Stomach (tissue), 9 donors: Measurements from ENCODE around the gene PAFAH1B1. TPM values are rescaled to one million over a fixed set of nuclear protein-coding genes. Genes with fewer than 3 reads are reported as not detected.

Source experiments
- DNase-seq, 2 donors: peaks; one replicate each; pipeline versions ENCODE4 v3.0.0 to v3.0.0-alpha.2; 2013 to 2019
- H3K27ac ChIP-seq, 5 donors: fragments of 200-600 bp in 4 of 5; sonication (generic) in 4 of 5; one replicate each; pipeline ENCODE4 v1.5.1; 2013 to 2019; ENCODE audit warnings: mild to moderate bottlenecking in 1 of 5, moderate library complexity in 1 of 5
- H3K27me3 ChIP-seq, 3 donors: fragments of 200-600 bp; sonication (generic); one replicate each; pipeline ENCODE4 v1.5.1; 2017 to 2019; ENCODE audit warnings: mixed run types in 1 of 3
- H3K36me3 ChIP-seq, 4 donors: fragments of 200-600 bp; sonication (generic); 1 replicate in 3 of 4; 2 replicates in 1 of 4; pipeline ENCODE4 v1.5.1; 2016 to 2019
- H3K4me1 ChIP-seq, 4 donors: fragments of 200-600 bp; sonication (generic); one replicate each; pipeline ENCODE4 v1.5.1; 2016 to 2019
- H3K4me3 ChIP-seq, 4 donors: fragments of 200-600 bp; sonication (generic) in 3 of 4; one replicate each; pipeline ENCODE4 v1.5.1; 2016 to 2019; ENCODE audit warnings: mild to moderate bottlenecking in 1 of 4
- H3K9me3 ChIP-seq, 4 donors: fragments of 200-600 bp; sonication (generic); one replicate each; pipeline ENCODE4 v1.5.1; 2016 to 2019
- CTCF ChIP-seq, 7 experiments: fragments of 450-650 bp in 4 of 7; fragments of 200-600 bp in 3 of 7; sonication (generic) in 3 of 7; IDR thresholded peaks; one replicate each; pipeline ENCODE4 v1.5.1; 2016 to 2019; ENCODE audit warnings: antibody characterized with exemption in 7 of 7, control low read depth in 2 of 7, mild to moderate bottlenecking in 1 of 7
- EP300 ChIP-seq: sonication (generic); formaldehyde crosslinking; IDR thresholded peaks from one replicate; pipeline ENCODE4 v1.6.1; 2017; ENCODE audit warnings: antibody characterized with exemption
- POLR2A ChIP-seq, 4 donors: fragments of 450-650 bp; IDR thresholded peaks; one replicate each; pipeline ENCODE4 v1.6.1; 2016; ENCODE audit warnings: antibody characterized with exemption in 4 of 4, control low read depth in 2 of 4, mild to moderate bottlenecking in 1 of 4, moderate library complexity in 1 of 4
- POLR2AphosphoS5 ChIP-seq, 3 donors: sonication (generic); formaldehyde crosslinking; IDR thresholded peaks; one replicate each; pipeline ENCODE4 v1.6.1; 2016; ENCODE audit warnings: antibody characterized with exemption in 3 of 3
- WGBS, 5 donors: extraction: QIAGEN DNeasy Blood & Tissue Kit in 3 of 5; methylation state at CpG; one replicate each; pipeline versions ENCODE4 v1.1.5 to v1.1.7; 2013 to 2018; 5-methylcytosine and 5-hydroxymethylcytosine counted together
- intact Hi-C: fragments of 100-400 bp; cut with DNase I; formaldehyde crosslinking; loops from one replicate; pipeline ENCODE4 v1.15.1; 2023; ENCODE audit warnings: low total_unique reads
- polyA plus RNA-seq, 3 donors: library from polyadenylated mRNA; stranded (reverse); fragments of 200-250 nt; gene quantifications; one replicate each; pipeline ENCODE4 v1.2.3, GENCODE V29; 2013
- total RNA-seq, 5 donors: library from RNA; depleted of rRNA; stranded (reverse); fragments of >200 nt; gene quantifications; one replicate each; pipeline versions ENCODE4 v1.1.0 to v1.2.3, GENCODE V29; 2014 to 2016
- donor health status: healthy with polysubstance abuse.
- donor health status: Bipolar disorder and iron deficiency.
- donor health status: healthy.

PAFAH1B1 gene
- total and polyA plus RNA-seq, 8 donors = 22.5 to 264 (median 50.7) TPM

DNA sequence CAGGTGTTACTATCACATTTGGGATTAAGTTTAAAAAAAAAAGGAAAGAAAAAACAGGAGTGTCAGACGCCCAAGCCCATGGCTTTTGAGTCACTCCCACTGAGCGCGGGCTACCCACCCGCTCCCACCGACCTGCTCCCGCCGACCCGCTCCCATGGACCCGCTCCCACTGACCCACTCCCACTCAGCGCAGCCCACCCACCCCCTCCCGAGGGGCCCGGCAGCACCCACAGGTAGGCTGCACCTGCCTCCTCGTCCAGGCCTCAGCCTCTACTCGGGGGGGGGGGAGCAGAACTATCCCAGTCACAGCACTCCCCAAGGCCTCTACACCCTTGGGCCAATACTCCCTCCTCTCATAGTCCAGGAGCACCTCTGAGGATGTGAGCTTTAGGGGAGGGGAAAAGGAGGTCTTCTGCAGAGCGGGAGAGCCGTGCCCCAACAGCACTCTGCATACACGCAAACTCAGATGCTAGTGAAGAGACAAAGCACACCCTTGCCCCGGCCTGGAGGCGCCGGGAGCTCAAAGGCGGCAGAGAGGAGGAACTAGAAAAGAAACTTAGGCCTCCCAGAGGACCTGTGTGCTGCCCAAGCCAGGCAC lies 115.2 kb downstream of the PAFAH1B1 start:
- peak overlapping the region; percentile 85 to 91 (median 87) for H3K27ac ChIP-seq
- intact Hi-C loops = no loop called here

DNA sequence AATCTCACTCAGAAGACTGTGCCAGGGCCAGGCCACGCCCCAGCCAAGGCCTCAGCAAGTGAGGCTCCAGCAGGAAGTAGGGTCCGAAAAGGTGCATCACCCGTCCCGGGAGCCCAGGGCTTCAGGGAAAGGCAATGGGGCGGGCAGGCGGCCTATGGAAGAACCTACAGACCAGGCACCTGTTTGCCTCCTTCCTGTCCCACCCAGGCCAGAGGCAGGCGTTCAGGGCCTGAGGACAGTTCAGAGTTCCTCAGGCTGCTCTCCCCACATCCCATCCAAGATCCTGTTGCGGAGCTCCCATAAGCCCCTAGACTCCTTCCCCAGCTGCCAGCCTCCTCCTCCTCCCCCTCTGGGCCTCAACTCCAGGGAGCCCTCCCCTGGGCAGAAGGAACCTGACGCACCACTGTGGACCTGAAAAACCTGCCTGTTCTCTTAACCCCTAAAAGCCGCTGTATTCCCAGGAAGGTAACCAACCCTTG lies 115.8 kb downstream of the PAFAH1B1 start:
- H3K36me3 ChIP-seq = peaks cover 0 to 5% (median 5%) of the 10 kb centered on the region in 4 donors
- 18 to 41% (median 30%) methylated on average over 10 of the region's 10 CpGs for WGBS, 5 donors
- peaks cover 53 to 83% (median 69%) of the 10 kb centered on the region in 4 donors for H3K4me1 ChIP-seq
- TF ChIP-seq POLR2A (IDR thresholded peaks at IDR 0.05) (no peak), POLR2AphosphoS5 (IDR thresholded peaks at IDR 0.05) (peak in 2 of 3 donors; percentile 57 to 78), EP300 (no peak), CTCF (IDR thresholded peaks at IDR 0.05) (no peak)
- H3K27ac ChIP-seq = peak overlapping the region; percentile 85 to 91 (median 87)
- H3K4me3 ChIP-seq = peak overlapping the region; percentile 17 to 95 (median 86)
- no peaks in the 10 kb centered on the region for H3K27me3 ChIP-seq
- no peaks in the 10 kb centered on the region for H3K9me3 ChIP-seq
- peak; percentile 86 to 88 for DNase-seq
- intact Hi-C loops = no loop called here

More for the DNA sequence above, 115.2 kb downstream of the PAFAH1B1 start:
- no peak for DNase-seq
- no peak for TF ChIP-seq POLR2A (IDR thresholded peaks at IDR 0.05)
- no peak for TF ChIP-seq CTCF (IDR thresholded peaks at IDR 0.05)
- TF ChIP-seq POLR2AphosphoS5 (IDR thresholded peaks at IDR 0.05) = no peak
- TF ChIP-seq EP300 = no peak
- 35 to 60% (median 44%) methylated on average over 17 to 21 of the region's 21 CpGs for WGBS, 5 donors
- H3K4me3 ChIP-seq = peak overlapping the region; percentile 17 to 94 (median 48)
- H3K9me3 ChIP-seq = no peaks in the 10 kb centered on the region
- H3K36me3 ChIP-seq = peaks cover 2 to 11% (median 10%) of the 10 kb centered on the region in 4 donors
- no peaks in the 10 kb centered on the region for H3K27me3 ChIP-seq
- peaks cover 53 to 80% (median 69%) of the 10 kb centered on the region in 4 donors for H3K4me1 ChIP-seq

- WGBS, 5 donors = 24 to 34% (median 33%) methylated on average over 12 to 16 of the region's 16 CpGs
- TF ChIP-seq EP300 = no peak
- no peak for TF ChIP-seq POLR2A (IDR thresholded peaks at IDR 0.05)
- no peak for TF ChIP-seq CTCF (IDR thresholded peaks at IDR 0.05)
- no peak for TF ChIP-seq POLR2AphosphoS5 (IDR thresholded peaks at IDR 0.05)
- H3K36me3 ChIP-seq = no peaks in the 10 kb centered on the region
- H3K27ac ChIP-seq = peak overlapping the region; percentile 85 to 91 (median 87)
- no peak for DNase-seq
- peak overlapping the region; percentile 78 to 95 (median 94) for H3K4me3 ChIP-seq
- no peaks in the 10 kb centered on the region for H3K9me3 ChIP-seq
- peaks cover 53 to 78% (median 66%) of the 10 kb centered on the region in 4 donors for H3K4me1 ChIP-seq
- no peaks in the 10 kb centered on the region for H3K27me3 ChIP-seq
- intact Hi-C loops = no loop called here
These were observed 116.8 kb downstream of the PAFAH1B1 start for GRCh38 chr17:2710071-2710802.

- TF ChIP-seq EP300 = no peak
- TF ChIP-seq CTCF (IDR thresholded peaks at IDR 0.05) = no peak
- TF ChIP-seq POLR2A (IDR thresholded peaks at IDR 0.05) = no peak
- TF ChIP-seq POLR2AphosphoS5 (IDR thresholded peaks at IDR 0.05) = no peak
- Histone ChIP-seq H3K36me3 (no peaks in the 10 kb centered on the region), H3K9me3 (no peaks in the 10 kb centered on the region), H3K4me3 (peak overlapping the region; percentile 78 to 95 (median 94)), H3K27me3 (no peaks in the 10 kb centered on the region), H3K4me1 (peaks cover 46 to 70% (median 60%) of the 10 kb centered on the region in 4 donors), H3K27ac (peak overlapping the region; percentile 85 to 91 (median 87))
- intact Hi-C loops = no loop called here
- DNase-seq = peak in 1 of 2 donors; percentile 72
- WGBS, 5 donors = 1 to 4% (median 1%) methylated on average over 7 to 82 of the region's 82 CpGs
These were observed 117.6 kb downstream of the PAFAH1B1 start for GRCh38 chr17:2710803-2711607.
